Fibroblast of lung (primary cell): Measurements from ENCODE around the gene LANCL3. TPM values are rescaled to one million over a fixed set of nuclear protein-coding genes. Genes with fewer than 3 reads are reported as not detected.

ENCODE experiments used
- DNase-seq, 2 donors: peaks; one replicate each; pipeline versions ENCODE4 v3.0.0 to v3.0.0-alpha.2; 2010; ENCODE audit warnings: low read depth in 2 of 2
- H2AFZ ChIP-seq: 2 replicates; pipeline ENCODE4 v1.5.1; 2012; ENCODE audit warnings: low read length, control low read depth, inconsistent platforms
- H3K27ac ChIP-seq: 2 replicates; pipeline ENCODE4 v1.5.1; 2011; ENCODE audit warnings: low read length, control low read depth; ENCODE audit not compliant: insufficient read depth
- H3K27me3 ChIP-seq: 2 replicates; pipeline ENCODE4 v1.5.1; 2011; ENCODE audit warnings: mild to moderate bottlenecking, low read length; ENCODE audit not compliant: control insufficient read depth, insufficient read depth
- H3K36me3 ChIP-seq: 2 replicates; pipeline ENCODE4 v1.5.1; 2011; ENCODE audit warnings: low read length; ENCODE audit not compliant: control insufficient read depth, insufficient read depth
- H3K4me1 ChIP-seq: 2 replicates; pipeline ENCODE4 v1.5.1; 2011; ENCODE audit warnings: low read length; ENCODE audit not compliant: control insufficient read depth, insufficient read depth; ENCODE audit errors: extremely low read depth
- H3K4me2 ChIP-seq: 2 replicates; pipeline ENCODE4 v1.5.1; 2011; ENCODE audit warnings: low read length, control low read depth; ENCODE audit not compliant: insufficient read depth; ENCODE audit errors: extremely low read depth
- H3K4me3 ChIP-seq, 4 experiments: fragments of 200-600 bp in 1 of 4; sonication (generic) in 1 of 4; replicated peaks in 1 of 4; 2 replicates each; pipeline ENCODE4 v1.5.1; 2011 to 2016; ENCODE audit warnings: low read length in 4 of 4, low read depth in 3 of 4, mild to moderate bottlenecking in 3 of 4, control low read depth in 2 of 4, inconsistent platforms in 1 of 4, mixed read lengths in 1 of 4; ENCODE audit not compliant: insufficient read depth in 1 of 4; ENCODE audit errors: control extremely low read depth in 1 of 4
- H3K79me2 ChIP-seq: 2 replicates; pipeline ENCODE4 v1.5.1; 2012; ENCODE audit warnings: mild to moderate bottlenecking, low read length, inconsistent platforms; ENCODE audit not compliant: control insufficient read depth, insufficient read depth
- H3K9ac ChIP-seq: 2 replicates; pipeline ENCODE4 v1.5.1; 2011; ENCODE audit warnings: mild to moderate bottlenecking, low read length, control low read depth; ENCODE audit not compliant: insufficient read depth
- H3K9me3 ChIP-seq: 2 replicates; pipeline ENCODE4 v1.5.1; 2012; ENCODE audit warnings: low read depth, low read length; ENCODE audit not compliant: control insufficient read depth, insufficient read depth
- H4K20me1 ChIP-seq: 2 replicates; pipeline ENCODE4 v1.5.1; 2011; ENCODE audit warnings: low read length; ENCODE audit not compliant: control insufficient read depth, insufficient read depth; ENCODE audit errors: extremely low read depth
- EZH2 ChIP-seq: IDR thresholded peaks from 2 replicates; pipeline ENCODE4 v1.5.1; 2012; ENCODE audit warnings: low read length, control low read depth, mild to moderate bottlenecking; ENCODE audit errors: missing control alignments
- polyA plus RNA-seq, 2 donors: library from polyadenylated mRNA; depleted of rRNA in 1 of 2; stranded (reverse) in 1 of 2; unstranded in 1 of 2; fragments of >200 nt; gene quantifications; 2 replicates each; pipeline ENCODE4 v1.2.1, GENCODE V29; 2011 to 2012; ENCODE audit warnings: missing spikeins in 1 of 2
- total RNA-seq: library from RNA; depleted of rRNA; stranded (reverse); fragments of >200 nt; gene quantifications from 2 replicates; pipeline ENCODE4 v1.2.1, GENCODE V29; 2014
- TF ChIP-seq, protein P1 (sequence below), 2 donors: IDR thresholded peaks in 1 of 2; conservative IDR thresholded peaks in 1 of 2; 1 replicate in 1 of 2; 2 replicates in 1 of 2; pipeline ENCODE4 v1.5.1; 2011 to 2012; ENCODE audit warnings: low read length in 2 of 2, control low read depth in 1 of 2, inconsistent platforms in 1 of 2, low read depth in 1 of 2, mild to moderate bottlenecking in 1 of 2

The LANCL3 gene
- total and polyA plus RNA-seq, 2 donors (not counting 1 experiment from before 2014, with no cell fraction given), result under 0.01 to 0.02 TPM

DNA sequence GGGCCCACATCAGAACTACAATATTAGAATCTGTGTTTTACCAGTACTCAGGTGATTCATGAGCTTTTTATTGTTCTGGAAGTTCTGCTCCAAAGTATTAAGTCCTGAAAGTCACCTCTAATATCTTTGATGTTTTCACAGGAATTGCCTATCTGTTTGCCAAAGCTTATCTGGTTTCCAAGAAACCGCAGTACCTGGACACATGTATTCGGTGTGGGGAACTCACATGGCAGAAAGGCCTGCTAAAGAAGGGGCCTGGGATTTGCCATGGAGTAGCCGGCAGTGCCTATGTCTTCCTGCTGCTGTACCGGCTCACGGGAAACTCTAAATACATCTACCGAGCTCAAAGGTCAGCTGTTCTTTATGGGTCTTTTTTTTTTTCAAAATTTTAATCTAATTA lies 95.7 kb downstream of the LANCL3 start:
- Histone ChIP-seq H2AFZ (no peak overlapping the region), H3K36me3 (no peaks in the 10 kb centered on the region), H4K20me1 (no peaks in the 10 kb centered on the region), H3K4me3 (no peak overlapping the region), H3K4me2 (no peak overlapping the region), H3K9me3 (no peaks in the 10 kb centered on the region), H3K9ac (no peak overlapping the region), H3K79me2 (no peaks in the 10 kb centered on the region), H3K27me3 (no peaks in the 10 kb centered on the region), H3K27ac (no peak overlapping the region), H3K4me1 (no peaks in the 10 kb centered on the region)
- no peak for TF ChIP-seq EZH2
- TF ChIP-seq, protein P1, sequence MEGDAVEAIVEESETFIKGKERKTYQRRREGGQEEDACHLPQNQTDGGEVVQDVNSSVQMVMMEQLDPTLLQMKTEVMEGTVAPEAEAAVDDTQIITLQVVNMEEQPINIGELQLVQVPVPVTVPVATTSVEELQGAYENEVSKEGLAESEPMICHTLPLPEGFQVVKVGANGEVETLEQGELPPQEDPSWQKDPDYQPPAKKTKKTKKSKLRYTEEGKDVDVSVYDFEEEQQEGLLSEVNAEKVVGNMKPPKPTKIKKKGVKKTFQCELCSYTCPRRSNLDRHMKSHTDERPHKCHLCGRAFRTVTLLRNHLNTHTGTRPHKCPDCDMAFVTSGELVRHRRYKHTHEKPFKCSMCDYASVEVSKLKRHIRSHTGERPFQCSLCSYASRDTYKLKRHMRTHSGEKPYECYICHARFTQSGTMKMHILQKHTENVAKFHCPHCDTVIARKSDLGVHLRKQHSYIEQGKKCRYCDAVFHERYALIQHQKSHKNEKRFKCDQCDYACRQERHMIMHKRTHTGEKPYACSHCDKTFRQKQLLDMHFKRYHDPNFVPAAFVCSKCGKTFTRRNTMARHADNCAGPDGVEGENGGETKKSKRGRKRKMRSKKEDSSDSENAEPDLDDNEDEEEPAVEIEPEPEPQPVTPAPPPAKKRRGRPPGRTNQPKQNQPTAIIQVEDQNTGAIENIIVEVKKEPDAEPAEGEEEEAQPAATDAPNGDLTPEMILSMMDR (conservative IDR thresholded peaks at IDR 0.05 in 1 of 2, IDR thresholded peaks at IDR 0.05 in 1 of 2; ENCODE audit: low read depth in 1 of 2, low read length in 2 of 2), result no peak
- no peak for DNase-seq

DNA sequence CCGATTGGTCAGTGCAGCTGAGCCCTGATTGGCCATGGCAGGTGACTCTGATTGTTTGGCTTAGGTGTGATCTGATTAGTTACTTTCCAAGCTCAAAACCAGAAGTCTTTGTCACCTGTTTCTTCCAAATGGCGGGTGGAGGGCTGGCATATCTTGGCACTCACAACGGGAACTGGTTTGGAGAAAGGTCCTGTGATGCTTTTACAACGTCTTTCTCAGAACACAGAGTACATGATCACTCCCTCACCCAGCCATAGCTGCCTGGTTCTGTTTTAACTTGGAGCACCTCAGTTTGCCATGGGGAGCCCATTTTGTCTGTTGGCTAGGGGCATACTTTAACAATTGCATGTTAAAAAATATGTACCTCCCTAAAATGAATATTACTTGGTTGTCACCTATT lies 101.1 kb downstream of the LANCL3 start:
- no peaks in the 10 kb centered on the region for H3K4me1 ChIP-seq
- H3K36me3 ChIP-seq, result no peaks in the 10 kb centered on the region
- no peak for DNase-seq
- H3K79me2 ChIP-seq, result no peaks in the 10 kb centered on the region
- H3K27me3 ChIP-seq, result no peaks in the 10 kb centered on the region
- H3K9ac ChIP-seq, result no peak overlapping the region
- H3K27ac ChIP-seq, result no peak overlapping the region
- no peak overlapping the region for H3K4me2 ChIP-seq
- no peak for TF ChIP-seq EZH2
- TF ChIP-seq, protein P1 (conservative IDR thresholded peaks at IDR 0.05 in 1 of 2, IDR thresholded peaks at IDR 0.05 in 1 of 2; ENCODE audit: low read depth in 1 of 2, low read length in 2 of 2), result no peak
- H3K4me3 ChIP-seq, result no peak overlapping the region
- no peaks in the 10 kb centered on the region for H3K9me3 ChIP-seq
- H2AFZ ChIP-seq, result no peak overlapping the region
- H4K20me1 ChIP-seq, result no peaks in the 10 kb centered on the region

- Histone ChIP-seq H3K79me2 (no peaks in the 10 kb centered on the region), H3K9me3 (no peaks in the 10 kb centered on the region), H3K9ac (no peak overlapping the region), H4K20me1 (no peaks in the 10 kb centered on the region), H3K27me3 (no peaks in the 10 kb centered on the region), H3K27ac (no peak overlapping the region), H3K4me2 (no peak overlapping the region), H3K4me3 (no peak overlapping the region), H3K36me3 (no peaks in the 10 kb centered on the region), H2AFZ (no peak overlapping the region), H3K4me1 (no peaks in the 10 kb centered on the region)
- DNase-seq, result no peak
- TF ChIP-seq, protein P1 (conservative IDR thresholded peaks at IDR 0.05 in 1 of 2, IDR thresholded peaks at IDR 0.05 in 1 of 2; ENCODE audit: low read depth in 1 of 2, low read length in 2 of 2), result no peak
- TF ChIP-seq EZH2, result no peak
These were observed 105.3 kb downstream of the LANCL3 start for GRCh38 chrX:37676811-37677210.
